HepG2 (cell line): ENCODE measurements around the gene RNU2-63P. TPM values are rescaled to one million over a fixed set of nuclear protein-coding genes. Genes with fewer than 3 reads are reported as not detected.

ENCODE experiments used
- AGO2 ChIP-seq: fragments of 200-400 bp; formaldehyde crosslinking; optimal IDR thresholded peaks from 2 replicates; pipeline ENCODE3; 2017; ENCODE audit warnings: mild to moderate bottlenecking, low read depth, low read length, moderate library complexity
- ATF7-NPFF ChIP-seq: sonication (generic); formaldehyde crosslinking; IDR thresholded peaks from 2 replicates; pipeline ENCODE4 v1.8.1; 2023; ENCODE audit warnings: mild to moderate bottlenecking, low read depth, missing genetic modification reagents, moderate library complexity
- ELF3 ChIP-seq: IDR thresholded peaks from 2 replicates; pipeline ENCODE4 v1.6.1; 2016; ENCODE audit warnings: missing genetic modification reagents, missing compliant biosample characterization
- HBP1 ChIP-seq: IDR thresholded peaks from 2 replicates; pipeline ENCODE4 v1.6.1; 2016; ENCODE audit warnings: low read depth, control low read depth
- KMT2B ChIP-seq: IDR thresholded peaks from 2 replicates; pipeline ENCODE4 v1.6.1; 2016; ENCODE audit warnings: missing genetic modification reagents, missing compliant biosample characterization
- MTA1 ChIP-seq: sonication (generic); formaldehyde crosslinking; IDR thresholded peaks from 2 replicates; pipeline ENCODE4 v1.4.0; 2020; ENCODE audit warnings: missing genetic modification reagents, mild to moderate bottlenecking, borderline replicate concordance
- MXD3 ChIP-seq: IDR thresholded peaks from 2 replicates; pipeline ENCODE4 v1.6.1; 2016; ENCODE audit warnings: mild to moderate bottlenecking, missing biosample characterization, missing genetic modification reagents
- MYC ChIP-seq: sonication (generic); formaldehyde crosslinking; IDR thresholded peaks from 2 replicates; pipeline ENCODE4 v1.9.0; 2021; ENCODE audit warnings: missing genetic modification reagents, borderline replicate concordance
- NR3C1 ChIP-seq: sonication (generic); formaldehyde crosslinking; IDR thresholded peaks from 2 replicates; pipeline ENCODE4 v1.4.0; 2020; ENCODE audit warnings: missing genetic modification reagents
- TBX2 ChIP-seq: sonication (generic); formaldehyde crosslinking; IDR thresholded peaks from 2 replicates; pipeline ENCODE4 v1.5.0; 2020; ENCODE audit warnings: missing genetic modification reagents, mild to moderate bottlenecking, borderline replicate concordance
- THAP11 ChIP-seq: IDR thresholded peaks from 2 replicates; pipeline ENCODE4 v1.6.1; 2016; ENCODE audit warnings: missing biosample characterization, missing genetic modification reagents
- ZFP91 ChIP-seq: sonication (generic); formaldehyde crosslinking; IDR thresholded peaks from 2 replicates; pipeline ENCODE4 v1.9.0; 2022; ENCODE audit warnings: missing genetic modification reagents, mild to moderate bottlenecking, borderline replicate concordance
- ZFYVE20 ChIP-seq: sonication (generic); formaldehyde crosslinking; IDR thresholded peaks from 2 replicates; pipeline ENCODE4 v1.8.0; 2023; ENCODE audit warnings: low read depth, mild to moderate bottlenecking, moderate library complexity, missing genetic modification reagents, borderline replicate concordance
- ZNF768 ChIP-seq: sonication (generic); formaldehyde crosslinking; IDR thresholded peaks from 2 replicates; pipeline ENCODE4 v1.4.0; 2020; ENCODE audit warnings: missing genetic modification reagents
- ZSCAN21 ChIP-seq: sonication (generic); formaldehyde crosslinking; IDR thresholded peaks from 2 replicates; pipeline ENCODE4 v1.8.0; 2022; ENCODE audit warnings: mild to moderate bottlenecking, missing genetic modification reagents, moderate library complexity, borderline replicate concordance
- polyA plus RNA-seq, 8 experiments: library from polyadenylated mRNA; depleted of rRNA in 3 of 8; stranded (reverse) in 7 of 8; unstranded in 1 of 8; fragments of >200 nt; fragmentation: Illumina TruSeq in 4 of 8; extraction: Trizol in 4 of 8; gene quantifications; 2 replicates each; pipeline versions ENCODE4 v1.2.1 to v1.2.3, GENCODE V29; 2011 to 2016; ENCODE audit warnings: low read depth in 4 of 8, missing spikeins in 1 of 8, mixed read lengths in 1 of 8; ENCODE audit not compliant: insufficient read depth in 1 of 8
- total RNA-seq, 5 experiments: library from RNA; depleted of rRNA; stranded (reverse); fragments of >200 nt; fragmentation: Illumina TruSeq; extraction: Trizol; gene quantifications; 2 replicates each; pipeline ENCODE4 v1.2.3, GENCODE V29; 2016; ENCODE audit warnings: low read depth in 1 of 5
- TF ChIP-seq, protein P1 (sequence below): sonication (generic); formaldehyde crosslinking; IDR thresholded peaks from 2 replicates; pipeline ENCODE4 v1.4.0; 2020; ENCODE audit warnings: missing genetic modification reagents
- TF ChIP-seq, protein P2 (sequence below): sonication (generic); formaldehyde crosslinking; IDR thresholded peaks from 2 replicates; pipeline ENCODE4 v1.5.1; 2020; ENCODE audit warnings: mild to moderate bottlenecking, missing genetic modification reagents, moderate library complexity

RNU2-63P gene
- total and polyA plus RNA-seq, 2 of the 13 experiments (the other 11 are each of a cell fraction or from before 2014, with no cell fraction given), result 6.8 TPM; not detected in 1

GRCh38 chr2:88016960-88017779, 823 bp upstream of the RNU2-63P start (continued):
- TF ChIP-seq, protein P1, sequence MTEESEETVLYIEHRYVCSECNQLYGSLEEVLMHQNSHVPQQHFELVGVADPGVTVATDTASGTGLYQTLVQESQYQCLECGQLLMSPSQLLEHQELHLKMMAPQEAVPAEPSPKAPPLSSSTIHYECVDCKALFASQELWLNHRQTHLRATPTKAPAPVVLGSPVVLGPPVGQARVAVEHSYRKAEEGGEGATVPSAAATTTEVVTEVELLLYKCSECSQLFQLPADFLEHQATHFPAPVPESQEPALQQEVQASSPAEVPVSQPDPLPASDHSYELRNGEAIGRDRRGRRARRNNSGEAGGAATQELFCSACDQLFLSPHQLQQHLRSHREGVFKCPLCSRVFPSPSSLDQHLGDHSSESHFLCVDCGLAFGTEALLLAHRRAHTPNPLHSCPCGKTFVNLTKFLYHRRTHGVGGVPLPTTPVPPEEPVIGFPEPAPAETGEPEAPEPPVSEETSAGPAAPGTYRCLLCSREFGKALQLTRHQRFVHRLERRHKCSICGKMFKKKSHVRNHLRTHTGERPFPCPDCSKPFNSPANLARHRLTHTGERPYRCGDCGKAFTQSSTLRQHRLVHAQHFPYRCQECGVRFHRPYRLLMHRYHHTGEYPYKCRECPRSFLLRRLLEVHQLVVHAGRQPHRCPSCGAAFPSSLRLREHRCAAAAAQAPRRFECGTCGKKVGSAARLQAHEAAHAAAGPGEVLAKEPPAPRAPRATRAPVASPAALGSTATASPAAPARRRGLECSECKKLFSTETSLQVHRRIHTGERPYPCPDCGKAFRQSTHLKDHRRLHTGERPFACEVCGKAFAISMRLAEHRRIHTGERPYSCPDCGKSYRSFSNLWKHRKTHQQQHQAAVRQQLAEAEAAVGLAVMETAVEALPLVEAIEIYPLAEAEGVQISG (CRISPR knock-in tag), result peak; percentile 11
- TF ChIP-seq ATF7-NPFF (CRISPR knock-in tag) (peak; percentile 33; the same call in 1 of the 2 replicates), THAP11 (CRISPR knock-in tag) (no peak), TBX2 (CRISPR knock-in tag) (0 out of 2 replicates have a peak, but pooled peaks have one; percentile 6), MYC (CRISPR knock-in tag) (peak; percentile 65; the same call in 1 of the 2 replicates), AGO2 (peak; percentile 66), NR3C1 (CRISPR knock-in tag) (no peak), ZSCAN21 (CRISPR knock-in tag) (peak; percentile 66), HBP1 (0 out of 2 replicates have a peak, but pooled peaks have one; percentile 16), ZFP91 (CRISPR knock-in tag) (peak; percentile 81; the same call in 1 of the 2 replicates), ELF3 (CRISPR knock-in tag) (peak; percentile 30; the same call in 1 of the 2 replicates), MTA1 (CRISPR knock-in tag) (peak; percentile 72; the same call in 1 of the 2 replicates), ZNF768 (CRISPR knock-in tag) (peak; percentile 65; the same call in 1 of the 2 replicates), ZFYVE20 (CRISPR knock-in tag) (no peak), KMT2B (CRISPR knock-in tag) (no peak; the same call in 1 of the 2 replicates), MXD3 (no peak)
- TF ChIP-seq, protein P2, sequence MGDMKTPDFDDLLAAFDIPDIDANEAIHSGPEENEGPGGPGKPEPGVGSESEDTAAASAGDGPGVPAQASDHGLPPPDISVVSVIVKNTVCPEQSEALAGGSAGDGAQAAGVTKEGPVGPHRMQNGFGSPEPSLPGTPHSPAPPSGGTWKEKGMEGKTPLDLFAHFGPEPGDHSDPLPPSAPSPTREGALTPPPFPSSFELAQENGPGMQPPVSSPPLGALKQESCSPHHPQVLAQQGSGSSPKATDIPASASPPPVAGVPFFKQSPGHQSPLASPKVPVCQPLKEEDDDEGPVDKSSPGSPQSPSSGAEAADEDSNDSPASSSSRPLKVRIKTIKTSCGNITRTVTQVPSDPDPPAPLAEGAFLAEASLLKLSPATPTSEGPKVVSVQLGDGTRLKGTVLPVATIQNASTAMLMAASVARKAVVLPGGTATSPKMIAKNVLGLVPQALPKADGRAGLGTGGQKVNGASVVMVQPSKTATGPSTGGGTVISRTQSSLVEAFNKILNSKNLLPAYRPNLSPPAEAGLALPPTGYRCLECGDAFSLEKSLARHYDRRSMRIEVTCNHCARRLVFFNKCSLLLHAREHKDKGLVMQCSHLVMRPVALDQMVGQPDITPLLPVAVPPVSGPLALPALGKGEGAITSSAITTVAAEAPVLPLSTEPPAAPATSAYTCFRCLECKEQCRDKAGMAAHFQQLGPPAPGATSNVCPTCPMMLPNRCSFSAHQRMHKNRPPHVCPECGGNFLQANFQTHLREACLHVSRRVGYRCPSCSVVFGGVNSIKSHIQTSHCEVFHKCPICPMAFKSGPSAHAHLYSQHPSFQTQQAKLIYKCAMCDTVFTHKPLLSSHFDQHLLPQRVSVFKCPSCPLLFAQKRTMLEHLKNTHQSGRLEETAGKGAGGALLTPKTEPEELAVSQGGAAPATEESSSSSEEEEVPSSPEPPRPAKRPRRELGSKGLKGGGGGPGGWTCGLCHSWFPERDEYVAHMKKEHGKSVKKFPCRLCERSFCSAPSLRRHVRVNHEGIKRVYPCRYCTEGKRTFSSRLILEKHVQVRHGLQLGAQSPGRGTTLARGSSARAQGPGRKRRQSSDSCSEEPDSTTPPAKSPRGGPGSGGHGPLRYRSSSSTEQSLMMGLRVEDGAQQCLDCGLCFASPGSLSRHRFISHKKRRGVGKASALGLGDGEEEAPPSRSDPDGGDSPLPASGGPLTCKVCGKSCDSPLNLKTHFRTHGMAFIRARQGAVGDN (CRISPR knock-in tag), result peak; percentile 96
